Uterus (tissue), 2 donors: Measurements from ENCODE around the gene MATK.

ENCODE experiments used
- POLR2A ChIP-seq, 2 donors: fragments of 450-650 bp; IDR thresholded peaks; one replicate each; pipeline ENCODE4 v1.6.1; 2016; ENCODE audit warnings: antibody characterized with exemption in 2 of 2, mild to moderate bottlenecking in 1 of 2, moderate library complexity in 1 of 2
- TF ChIP-seq, protein P1 (sequence below), 4 experiments: fragments of 200-600 bp in 2 of 4; fragments of 450-650 bp in 2 of 4; sonication (generic) in 2 of 4; IDR thresholded peaks; one replicate each; pipeline ENCODE4 v1.5.1; 2016 to 2019; ENCODE audit warnings: antibody characterized with exemption in 4 of 4, mild to moderate bottlenecking in 2 of 4, moderate library complexity in 1 of 4

DNA sequence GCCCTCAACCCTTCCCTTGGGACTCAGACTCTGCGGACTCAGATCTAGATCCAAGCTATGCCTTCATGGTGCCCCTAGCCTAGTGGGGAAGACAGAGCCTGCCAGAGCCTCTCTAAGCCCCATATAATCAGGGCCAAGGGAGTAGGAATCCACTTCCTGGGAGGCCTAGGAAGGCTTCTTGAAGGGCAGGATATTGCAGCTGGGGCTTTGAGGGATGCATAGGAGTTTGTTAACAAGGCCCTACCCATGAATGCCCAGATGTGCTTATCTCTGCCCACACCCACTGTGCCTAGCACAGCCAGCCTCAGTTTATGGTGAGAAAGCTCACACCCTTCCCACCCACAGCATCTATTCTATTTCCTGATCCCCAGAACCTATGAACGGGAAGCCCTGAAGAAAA is 36.0 kb downstream of the MATK start:
- TF ChIP-seq, protein P1, sequence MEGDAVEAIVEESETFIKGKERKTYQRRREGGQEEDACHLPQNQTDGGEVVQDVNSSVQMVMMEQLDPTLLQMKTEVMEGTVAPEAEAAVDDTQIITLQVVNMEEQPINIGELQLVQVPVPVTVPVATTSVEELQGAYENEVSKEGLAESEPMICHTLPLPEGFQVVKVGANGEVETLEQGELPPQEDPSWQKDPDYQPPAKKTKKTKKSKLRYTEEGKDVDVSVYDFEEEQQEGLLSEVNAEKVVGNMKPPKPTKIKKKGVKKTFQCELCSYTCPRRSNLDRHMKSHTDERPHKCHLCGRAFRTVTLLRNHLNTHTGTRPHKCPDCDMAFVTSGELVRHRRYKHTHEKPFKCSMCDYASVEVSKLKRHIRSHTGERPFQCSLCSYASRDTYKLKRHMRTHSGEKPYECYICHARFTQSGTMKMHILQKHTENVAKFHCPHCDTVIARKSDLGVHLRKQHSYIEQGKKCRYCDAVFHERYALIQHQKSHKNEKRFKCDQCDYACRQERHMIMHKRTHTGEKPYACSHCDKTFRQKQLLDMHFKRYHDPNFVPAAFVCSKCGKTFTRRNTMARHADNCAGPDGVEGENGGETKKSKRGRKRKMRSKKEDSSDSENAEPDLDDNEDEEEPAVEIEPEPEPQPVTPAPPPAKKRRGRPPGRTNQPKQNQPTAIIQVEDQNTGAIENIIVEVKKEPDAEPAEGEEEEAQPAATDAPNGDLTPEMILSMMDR (IDR thresholded peaks at IDR 0.05), result no peak
- no peak for TF ChIP-seq POLR2A (IDR thresholded peaks at IDR 0.05)
